ENCODE measurements around the gene DNAH14. TPM values are rescaled to one million over a fixed set of nuclear protein-coding genes. Genes with fewer than 3 reads are reported as not detected.

The DNAH14 gene
- total RNA-seq, 1 donor from 2014 or later, result 17.0 TPM

DNA sequence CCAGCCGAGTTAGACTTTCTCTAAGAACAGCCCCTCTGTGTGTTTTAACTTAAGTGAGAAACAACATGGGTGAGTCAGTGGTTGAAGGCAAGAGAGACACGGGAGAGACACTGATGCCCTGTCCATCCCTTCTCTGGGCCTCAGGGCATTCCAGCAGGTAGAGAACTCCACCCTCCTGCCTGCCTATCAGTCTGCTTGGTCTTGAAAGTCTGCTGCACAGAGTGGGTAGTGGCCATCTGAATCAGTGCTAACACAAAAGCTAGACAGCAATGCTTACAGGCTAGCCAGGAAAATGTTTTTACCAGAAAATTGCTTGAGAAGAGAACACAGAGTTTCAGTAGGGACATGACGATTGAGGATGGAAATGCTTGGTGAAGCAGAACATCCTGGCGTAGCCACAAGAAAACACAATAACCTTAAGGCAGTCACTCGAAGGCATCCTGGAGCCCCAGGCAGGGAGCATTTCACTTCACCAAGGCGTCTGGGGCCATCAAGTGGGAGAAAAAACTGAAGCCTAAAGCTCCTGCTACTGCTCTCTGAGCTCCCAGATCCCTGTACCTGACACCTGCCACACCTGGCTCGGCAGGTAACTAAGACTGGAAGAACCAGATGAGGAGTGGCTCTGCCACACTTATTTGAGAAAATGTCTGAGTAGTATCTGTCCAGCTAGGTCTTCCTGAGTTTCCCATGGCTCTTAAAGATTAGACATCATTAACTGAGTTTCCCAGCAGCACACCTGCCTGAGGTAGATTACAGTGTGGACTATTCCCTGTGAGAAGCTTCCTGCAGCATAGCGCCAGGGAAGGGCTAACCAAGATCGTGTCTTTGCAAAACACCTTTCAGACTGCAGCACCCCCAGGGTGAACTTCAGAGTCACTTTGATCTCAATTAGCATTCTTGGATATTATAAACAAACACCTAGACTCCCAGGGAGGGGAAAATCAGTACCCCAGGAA is 516.4 kb downstream of the DNAH14 start:
- no peak for DNase-seq (ENCODE audit: extremely low read depth, low read depth, low spot score)

- no peak for DNase-seq (ENCODE audit: extremely low read depth, low read depth, low spot score)
Observed at GRCh38 chr1:225446595-225446960, 517.1 kb downstream of the DNAH14 start.

- DNase-seq (ENCODE audit: extremely low read depth, low read depth, low spot score), result no peak
Observed at GRCh38 chr1:225446981-225447615, 517.6 kb downstream of the DNAH14 start.

DNA sequence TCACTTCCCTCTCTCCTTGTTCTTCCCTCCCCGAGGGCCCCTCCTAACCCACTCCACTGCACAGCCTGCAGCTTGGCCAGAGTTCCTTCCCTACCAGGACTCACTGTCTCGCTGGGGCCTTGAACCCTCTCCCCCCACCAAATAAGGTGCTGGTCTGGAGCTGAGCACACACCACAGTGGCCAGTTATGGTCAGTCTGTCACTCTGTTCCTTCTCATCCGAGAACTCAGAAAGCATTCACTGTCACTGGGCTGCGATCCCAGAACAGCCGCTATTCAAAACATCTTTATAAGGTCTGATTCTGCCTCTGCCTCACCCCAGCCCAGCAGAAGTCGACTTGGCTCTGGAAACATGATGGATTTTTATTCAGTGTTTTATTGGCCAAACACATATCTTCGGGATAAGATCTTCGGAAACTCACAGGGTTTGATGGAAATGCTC is 518.2 kb downstream of the DNAH14 start:
- DNase-seq (ENCODE audit: extremely low read depth, low read depth, low spot score), result no peak

GRCh38 chr1:225448146-225448805 is 518.8 kb downstream of the DNAH14 start:
- no peak for DNase-seq (ENCODE audit: extremely low read depth, low read depth, low spot score)

All from glomerular endothelial cell (primary cell).